GM19351 (cell line): Measurements from ENCODE around the gene INSIG1.

Experiments used
- ATAC-seq: cut with Tn5 transposase; IDR thresholded peaks from one replicate; pipeline ENCODE4 v1.9.1; 2021; ENCODE audit warnings: mild to moderate bottlenecking, moderate library complexity; ENCODE audit not compliant: unreplicated experiment

Gene INSIG1

GRCh38 chr7:155324012-155324917 lies 26.6 kb downstream of the INSIG1 start:
- no peak for ATAC-seq

GRCh38 chr7:155324918-155325235 lies 27.2 kb downstream of the INSIG1 start:
- no peak for ATAC-seq

- no peak for ATAC-seq
Observed at GRCh38 chr7:155326385-155326784, 28.7 kb downstream of the INSIG1 start.

GRCh38 chr7:155327590-155328320 lies 30.1 kb downstream of the INSIG1 start:
- no peak for ATAC-seq

- no peak for ATAC-seq
Observed at GRCh38 chr7:155329225-155329624, 31.5 kb downstream of the INSIG1 start.

GRCh38 chr7:155331396-155331795 lies 33.7 kb downstream of the INSIG1 start:
- no peak for ATAC-seq

- no peak for ATAC-seq
Observed at GRCh38 chr7:155333346-155334234, 35.9 kb downstream of the INSIG1 start.

GRCh38 chr7:155336812-155337602 lies 39.3 kb downstream of the INSIG1 start:
- no peak for ATAC-seq

GRCh38 chr7:155337946-155338631 lies 40.4 kb downstream of the INSIG1 start:
- ATAC-seq: no peak

GRCh38 chr7:155338632-155339320 lies 41.1 kb downstream of the INSIG1 start:
- peak; percentile 53 for ATAC-seq

- ATAC-seq: no peak
Observed at GRCh38 chr7:155339474-155339873, 41.8 kb downstream of the INSIG1 start.

- no peak for ATAC-seq
Observed at GRCh38 chr7:155340071-155340531, 42.4 kb downstream of the INSIG1 start.

GRCh38 chr7:155340721-155341120 lies 43.0 kb downstream of the INSIG1 start:
- no peak for ATAC-seq

GRCh38 chr7:155341463-155341983 lies 43.8 kb downstream of the INSIG1 start:
- ATAC-seq: no peak

- no peak for ATAC-seq
Observed at GRCh38 chr7:155342313-155342712, 44.6 kb downstream of the INSIG1 start.

GRCh38 chr7:155343150-155343549 lies 45.5 kb downstream of the INSIG1 start:
- ATAC-seq: no peak

GRCh38 chr7:155343661-155344121 lies 46.0 kb downstream of the INSIG1 start:
- ATAC-seq: no peak

- peak; percentile 27 for ATAC-seq
Observed at GRCh38 chr7:155344270-155344617, 46.6 kb downstream of the INSIG1 start.
